B cell (primary cell): ENCODE data around the gene PLEKHH1.

Source experiments
- EZH2 ChIP-seq: IDR thresholded peaks from 2 replicates; pipeline ENCODE4 v1.6.1; 2012; ENCODE audit warnings: borderline replicate concordance, low read depth, mild to moderate bottlenecking, moderate library complexity, low read length; ENCODE audit not compliant: insufficient read depth, poor library complexity, severe bottlenecking
- TF ChIP-seq, protein P1 (sequence below): fragments of 200-600 bp; IDR thresholded peaks from one replicate; pipeline ENCODE4 v1.8.0; 2022; ENCODE audit warnings: antibody characterized with exemption, mild to moderate bottlenecking

DNA sequence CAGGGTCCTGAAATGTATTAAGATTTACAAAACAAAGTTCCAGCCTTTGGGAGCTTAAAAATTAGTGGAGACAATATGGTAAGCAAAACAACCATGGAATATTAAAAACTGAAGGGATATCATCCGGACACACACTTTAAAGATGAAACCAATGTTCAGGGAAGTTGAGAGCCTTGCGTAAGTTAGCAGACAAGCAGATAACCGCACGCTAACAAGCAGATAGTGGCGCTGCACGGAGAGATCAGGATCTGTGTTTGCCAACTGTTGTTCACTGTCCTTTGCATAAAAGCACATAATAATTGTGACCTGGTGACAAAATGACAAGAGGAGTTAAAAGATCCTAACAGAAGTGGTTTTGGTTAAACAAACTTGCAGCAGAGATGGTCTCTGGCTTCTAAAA, 30.2 kb upstream of the PLEKHH1 start:
- TF ChIP-seq, protein P1, sequence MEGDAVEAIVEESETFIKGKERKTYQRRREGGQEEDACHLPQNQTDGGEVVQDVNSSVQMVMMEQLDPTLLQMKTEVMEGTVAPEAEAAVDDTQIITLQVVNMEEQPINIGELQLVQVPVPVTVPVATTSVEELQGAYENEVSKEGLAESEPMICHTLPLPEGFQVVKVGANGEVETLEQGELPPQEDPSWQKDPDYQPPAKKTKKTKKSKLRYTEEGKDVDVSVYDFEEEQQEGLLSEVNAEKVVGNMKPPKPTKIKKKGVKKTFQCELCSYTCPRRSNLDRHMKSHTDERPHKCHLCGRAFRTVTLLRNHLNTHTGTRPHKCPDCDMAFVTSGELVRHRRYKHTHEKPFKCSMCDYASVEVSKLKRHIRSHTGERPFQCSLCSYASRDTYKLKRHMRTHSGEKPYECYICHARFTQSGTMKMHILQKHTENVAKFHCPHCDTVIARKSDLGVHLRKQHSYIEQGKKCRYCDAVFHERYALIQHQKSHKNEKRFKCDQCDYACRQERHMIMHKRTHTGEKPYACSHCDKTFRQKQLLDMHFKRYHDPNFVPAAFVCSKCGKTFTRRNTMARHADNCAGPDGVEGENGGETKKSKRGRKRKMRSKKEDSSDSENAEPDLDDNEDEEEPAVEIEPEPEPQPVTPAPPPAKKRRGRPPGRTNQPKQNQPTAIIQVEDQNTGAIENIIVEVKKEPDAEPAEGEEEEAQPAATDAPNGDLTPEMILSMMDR: no peak
- no peak for TF ChIP-seq EZH2
